ENCODE results near the gene PMEL. TPM values are rescaled to one million over a fixed set of nuclear protein-coding genes. Genes with fewer than 3 reads are reported as not detected.

PMEL gene
- total and polyA plus RNA-seq, 9 of the 15 experiments (the other 6 are each of a cell fraction or from before 2014, with no cell fraction given): 0.36 to 2.0 (median 0.98) TPM

DNA sequence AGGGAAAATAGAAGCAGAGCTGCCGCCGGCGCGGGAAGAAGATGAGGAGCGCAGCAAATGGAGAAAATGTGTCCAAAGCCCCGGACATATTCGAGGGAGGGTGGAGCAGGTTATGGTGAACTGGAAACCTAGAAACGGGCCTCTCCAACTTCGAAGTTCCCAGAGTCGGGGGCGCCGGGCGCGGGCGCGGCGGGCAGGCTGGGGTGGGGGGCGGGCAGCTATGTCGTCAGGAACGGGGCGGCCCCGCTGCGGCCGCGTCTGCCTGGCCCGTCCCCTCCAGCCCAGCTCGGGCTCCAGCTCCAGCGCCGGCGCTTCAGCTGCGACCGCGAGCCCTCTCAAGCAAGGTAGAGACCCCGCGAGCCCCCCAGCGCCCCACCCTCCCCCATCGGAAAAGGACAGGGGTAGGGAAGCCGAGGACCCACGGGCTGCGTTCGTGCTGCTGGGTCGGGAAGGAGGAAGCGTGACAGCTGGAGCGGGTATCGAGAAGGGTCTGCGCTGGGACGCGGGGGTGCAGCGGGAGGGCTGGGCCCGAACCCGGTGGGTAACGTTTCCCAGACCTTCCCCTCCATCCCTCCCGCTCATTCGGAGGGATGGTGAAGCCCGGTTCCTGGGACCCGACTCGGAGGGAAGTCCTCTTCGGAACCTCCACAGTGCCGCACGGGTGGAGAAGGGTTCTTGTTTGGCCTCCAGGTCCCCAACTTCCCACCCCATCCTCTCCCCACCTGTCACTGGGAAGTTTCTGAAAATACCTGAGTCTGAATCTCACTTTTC is 33.9 kb downstream of the PMEL start (continued):
- no peak for TF ChIP-seq TEAD4 (IDR thresholded peaks at IDR 0.05; ENCODE audit: low read length)
- no peak for TF ChIP-seq TEAD4 (CRISPR knock-in tag; IDR thresholded peaks at IDR 0.05; ENCODE audit: borderline replicate concordance)
- TF ChIP-seq, protein P1, sequence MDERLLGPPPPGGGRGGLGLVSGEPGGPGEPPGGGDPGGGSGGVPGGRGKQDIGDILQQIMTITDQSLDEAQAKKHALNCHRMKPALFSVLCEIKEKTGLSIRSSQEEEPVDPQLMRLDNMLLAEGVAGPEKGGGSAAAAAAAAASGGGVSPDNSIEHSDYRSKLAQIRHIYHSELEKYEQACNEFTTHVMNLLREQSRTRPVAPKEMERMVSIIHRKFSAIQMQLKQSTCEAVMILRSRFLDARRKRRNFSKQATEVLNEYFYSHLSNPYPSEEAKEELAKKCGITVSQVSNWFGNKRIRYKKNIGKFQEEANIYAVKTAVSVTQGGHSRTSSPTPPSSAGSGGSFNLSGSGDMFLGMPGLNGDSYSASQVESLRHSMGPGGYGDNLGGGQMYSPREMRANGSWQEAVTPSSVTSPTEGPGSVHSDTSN (CRISPR knock-in tag; IDR thresholded peaks at IDR 0.05; ENCODE audit: low read depth): no peak
- TF ChIP-seq, protein P1 (tag; conservative IDR thresholded peaks at IDR 0.05; ENCODE audit: low read depth): no peak
- TF ChIP-seq, protein P2, sequence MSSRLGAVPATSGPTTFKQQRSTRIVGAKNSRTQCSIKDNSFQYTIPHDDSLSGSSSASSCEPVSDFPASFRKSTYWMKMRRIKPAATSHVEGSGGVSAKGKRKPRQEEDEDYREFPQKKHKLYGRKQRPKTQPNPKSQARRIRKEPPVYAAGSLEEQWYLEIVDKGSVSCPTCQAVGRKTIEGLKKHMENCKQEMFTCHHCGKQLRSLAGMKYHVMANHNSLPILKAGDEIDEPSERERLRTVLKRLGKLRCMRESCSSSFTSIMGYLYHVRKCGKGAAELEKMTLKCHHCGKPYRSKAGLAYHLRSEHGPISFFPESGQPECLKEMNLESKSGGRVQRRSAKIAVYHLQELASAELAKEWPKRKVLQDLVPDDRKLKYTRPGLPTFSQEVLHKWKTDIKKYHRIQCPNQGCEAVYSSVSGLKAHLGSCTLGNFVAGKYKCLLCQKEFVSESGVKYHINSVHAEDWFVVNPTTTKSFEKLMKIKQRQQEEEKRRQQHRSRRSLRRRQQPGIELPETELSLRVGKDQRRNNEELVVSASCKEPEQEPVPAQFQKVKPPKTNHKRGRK (tag; IDR thresholded peaks at IDR 0.05): no peak
- TF ChIP-seq PHF21A (IDR thresholded peaks at IDR 0.05; ENCODE audit: borderline replicate concordance, low read depth): no peak
- TF ChIP-seq RBFOX2 (IDR thresholded peaks at IDR 0.05; ENCODE audit: low read depth, low read length): peak; percentile 41; the same call in 1 of the 2 replicates
- TF ChIP-seq, protein P3, sequence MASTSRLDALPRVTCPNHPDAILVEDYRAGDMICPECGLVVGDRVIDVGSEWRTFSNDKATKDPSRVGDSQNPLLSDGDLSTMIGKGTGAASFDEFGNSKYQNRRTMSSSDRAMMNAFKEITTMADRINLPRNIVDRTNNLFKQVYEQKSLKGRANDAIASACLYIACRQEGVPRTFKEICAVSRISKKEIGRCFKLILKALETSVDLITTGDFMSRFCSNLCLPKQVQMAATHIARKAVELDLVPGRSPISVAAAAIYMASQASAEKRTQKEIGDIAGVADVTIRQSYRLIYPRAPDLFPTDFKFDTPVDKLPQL (IDR thresholded peaks at IDR 0.05; ENCODE audit: extremely low read depth, insufficient read length): no peak
- TF ChIP-seq GATAD2A (IDR thresholded peaks at IDR 0.05): 0 out of 2 replicates have a peak, but pooled peaks have one; percentile 41
- no peak for TF ChIP-seq FOXK1 (CRISPR knock-in tag; IDR thresholded peaks at IDR 0.05; ENCODE audit: borderline replicate concordance)
- TF ChIP-seq MED1 (CRISPR knock-in tag; IDR thresholded peaks at IDR 0.05; ENCODE audit: borderline replicate concordance): no peak
- peak; percentile 29; the same call in 1 of the 2 replicates for TF ChIP-seq PHF8 (IDR thresholded peaks at IDR 0.05; ENCODE audit: borderline replicate concordance, low read length)
- TF ChIP-seq, protein P4, sequence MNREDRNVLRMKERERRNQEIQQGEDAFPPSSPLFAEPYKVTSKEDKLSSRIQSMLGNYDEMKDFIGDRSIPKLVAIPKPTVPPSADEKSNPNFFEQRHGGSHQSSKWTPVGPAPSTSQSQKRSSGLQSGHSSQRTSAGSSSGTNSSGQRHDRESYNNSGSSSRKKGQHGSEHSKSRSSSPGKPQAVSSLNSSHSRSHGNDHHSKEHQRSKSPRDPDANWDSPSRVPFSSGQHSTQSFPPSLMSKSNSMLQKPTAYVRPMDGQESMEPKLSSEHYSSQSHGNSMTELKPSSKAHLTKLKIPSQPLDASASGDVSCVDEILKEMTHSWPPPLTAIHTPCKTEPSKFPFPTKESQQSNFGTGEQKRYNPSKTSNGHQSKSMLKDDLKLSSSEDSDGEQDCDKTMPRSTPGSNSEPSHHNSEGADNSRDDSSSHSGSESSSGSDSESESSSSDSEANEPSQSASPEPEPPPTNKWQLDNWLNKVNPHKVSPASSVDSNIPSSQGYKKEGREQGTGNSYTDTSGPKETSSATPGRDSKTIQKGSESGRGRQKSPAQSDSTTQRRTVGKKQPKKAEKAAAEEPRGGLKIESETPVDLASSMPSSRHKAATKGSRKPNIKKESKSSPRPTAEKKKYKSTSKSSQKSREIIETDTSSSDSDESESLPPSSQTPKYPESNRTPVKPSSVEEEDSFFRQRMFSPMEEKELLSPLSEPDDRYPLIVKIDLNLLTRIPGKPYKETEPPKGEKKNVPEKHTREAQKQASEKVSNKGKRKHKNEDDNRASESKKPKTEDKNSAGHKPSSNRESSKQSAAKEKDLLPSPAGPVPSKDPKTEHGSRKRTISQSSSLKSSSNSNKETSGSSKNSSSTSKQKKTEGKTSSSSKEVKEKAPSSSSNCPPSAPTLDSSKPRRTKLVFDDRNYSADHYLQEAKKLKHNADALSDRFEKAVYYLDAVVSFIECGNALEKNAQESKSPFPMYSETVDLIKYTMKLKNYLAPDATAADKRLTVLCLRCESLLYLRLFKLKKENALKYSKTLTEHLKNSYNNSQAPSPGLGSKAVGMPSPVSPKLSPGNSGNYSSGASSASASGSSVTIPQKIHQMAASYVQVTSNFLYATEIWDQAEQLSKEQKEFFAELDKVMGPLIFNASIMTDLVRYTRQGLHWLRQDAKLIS (CRISPR knock-in tag; IDR thresholded peaks at IDR 0.05): 0 out of 2 replicates have a peak, but pooled peaks have one; percentile 23
- TF ChIP-seq CBFA2T3 (IDR thresholded peaks at IDR 0.05): no peak
- TF ChIP-seq MYC (IDR thresholded peaks at IDR 0.05; ENCODE audit: low read depth, low read length): no peak
- TF ChIP-seq MYC (CRISPR knock-in tag; IDR thresholded peaks at IDR 0.05; ENCODE audit: borderline replicate concordance, low read depth): no peak
- no peak for TF ChIP-seq RFX7 (CRISPR knock-in tag; IDR thresholded peaks at IDR 0.05)
- no peak for TF ChIP-seq SREBF2 (CRISPR knock-in tag; IDR thresholded peaks at IDR 0.05)
- peak; percentile 45 for TF ChIP-seq CREM (IDR thresholded peaks at IDR 0.05; ENCODE audit: low read depth)
